ENCODE results near the gene SLC37A1. TPM values are rescaled to one million over a fixed set of nuclear protein-coding genes. Genes with fewer than 3 reads are reported as not detected.

SLC37A1 gene
- total and polyA plus RNA-seq, 2 of the 13 experiments (the other 11 are each of a cell fraction or from before 2014, with no cell fraction given) = 0.22 to 0.40 TPM

- TF ChIP-seq ZNF776 (CRISPR knock-in tag; IDR thresholded peaks at IDR 0.05) (no peak), SAFB2 (CRISPR knock-in tag; IDR thresholded peaks at IDR 0.05; ENCODE audit: borderline replicate concordance, low read depth) (no peak), ETV6 (CRISPR knock-in tag; conservative IDR thresholded peaks at IDR 0.05) (no peak), HHEX (CRISPR knock-in tag; IDR thresholded peaks at IDR 0.05) (no peak), POGK (CRISPR knock-in tag; conservative IDR thresholded peaks at IDR 0.05) (no peak), MIER2 (CRISPR knock-in tag; IDR thresholded peaks at IDR 0.05) (no peak), THRA (CRISPR knock-in tag; IDR thresholded peaks at IDR 0.05; ENCODE audit: borderline replicate concordance) (no peak)
Measured at GRCh38 chr21:42518626-42519025, 5.0 kb downstream of the SLC37A1 start (continued).

DNA sequence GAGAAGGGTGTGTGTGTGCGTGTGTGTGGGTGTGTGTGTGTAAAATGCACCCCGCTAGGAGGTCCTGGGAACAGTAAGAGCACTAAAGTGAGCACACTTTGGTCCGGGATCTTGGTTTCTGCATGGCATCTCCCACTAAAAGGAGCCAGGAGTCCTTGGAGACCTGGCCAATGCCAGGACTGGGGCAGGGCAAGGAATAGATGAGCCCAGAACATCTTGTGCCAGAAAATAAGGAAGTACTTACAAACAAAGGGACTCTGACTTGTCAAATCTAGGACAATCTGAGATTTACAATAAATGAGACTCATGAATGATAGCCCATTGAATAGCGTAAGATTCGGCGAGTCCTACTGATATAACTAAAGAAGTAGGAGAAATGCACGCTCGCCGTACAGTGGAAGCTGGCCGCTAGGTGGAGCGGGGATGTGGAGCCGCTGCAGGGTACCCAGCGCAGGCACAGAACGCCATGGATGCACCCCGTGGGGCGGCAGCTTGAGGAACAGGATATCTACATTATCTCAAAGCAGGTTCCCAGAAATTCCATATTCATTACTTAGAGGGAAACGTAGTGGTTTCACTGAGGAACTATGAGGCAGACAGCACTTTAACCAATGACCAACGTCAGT is 7.1 kb downstream of the SLC37A1 start:
- Histone ChIP-seq H3K9ac (ENCODE audit: insufficient read depth, low read depth, low read length) (no peak overlapping the region), H3K27ac (ENCODE audit: extremely low read length, insufficient read depth, low read length) (no peak overlapping the region), H3K4me2 (ENCODE audit: low read depth, low read length) (no peak overlapping the region), H3K4me1 (ENCODE audit: insufficient read depth, low read length) (peaks cover 19% of the 10 kb centered on the region), H3K4me3 (replicated peaks in 1 of 3; ENCODE audit: insufficient read depth in 1 of 3, low read depth in 2 of 3, low read length in 3 of 3) (no peak overlapping the region), H3K79me2 (ENCODE audit: insufficient read depth, low read length) (no peaks in the 10 kb centered on the region), H3K9me3 (ENCODE audit: low read length) (no peaks in the 10 kb centered on the region), H4K20me1 (ENCODE audit: insufficient read depth, low read length) (no peaks in the 10 kb centered on the region), H2AFZ (ENCODE audit: low read length) (no peak overlapping the region), H3K36me3 (replicated peaks in 1 of 2; ENCODE audit: control insufficient read depth in 1 of 2, insufficient read depth in 2 of 2, low read length in 2 of 2) (no peaks in the 10 kb centered on the region), H3K27me3 (ENCODE audit: control insufficient read depth in 1 of 2, insufficient read depth in 2 of 2, low read length in 2 of 2) (peaks cover 2 to 16% of the 10 kb centered on the region in 2 experiments; a peak in 2 of 5 replicates)
- in situ Hi-C loops (cut with HindIII; ENCODE audit: extremely low pct_ligation_motif_present, low pct_unique_long_range_greater_than_20kb) = no loop called here
- no TSS peak for BruUV-seq (replicated peaks)
- peak; percentile 73 for ATAC-seq
- ChIA-PET POLR2A (no interaction called here), CTCF (ENCODE audit: low intra/inter-chr PET ratio, low total read pairs) (no interaction called here)
- DNase-seq (ENCODE audit: low spot score) = no peak
- intact Hi-C loops (cut with micrococcal nuclease; ENCODE audit: unreplicated experiment) = no loop called here
- 68% methylated on average over 17 of the region's 18 CpGs for WGBS (ENCODE audit: low lambda C conversion rate)
- no peak for FAIRE-seq
- peak; percentile 37 for TF ChIP-seq STAG1 (CRISPR knock-in tag; IDR thresholded peaks at IDR 0.05)
- TF ChIP-seq, protein P1, sequence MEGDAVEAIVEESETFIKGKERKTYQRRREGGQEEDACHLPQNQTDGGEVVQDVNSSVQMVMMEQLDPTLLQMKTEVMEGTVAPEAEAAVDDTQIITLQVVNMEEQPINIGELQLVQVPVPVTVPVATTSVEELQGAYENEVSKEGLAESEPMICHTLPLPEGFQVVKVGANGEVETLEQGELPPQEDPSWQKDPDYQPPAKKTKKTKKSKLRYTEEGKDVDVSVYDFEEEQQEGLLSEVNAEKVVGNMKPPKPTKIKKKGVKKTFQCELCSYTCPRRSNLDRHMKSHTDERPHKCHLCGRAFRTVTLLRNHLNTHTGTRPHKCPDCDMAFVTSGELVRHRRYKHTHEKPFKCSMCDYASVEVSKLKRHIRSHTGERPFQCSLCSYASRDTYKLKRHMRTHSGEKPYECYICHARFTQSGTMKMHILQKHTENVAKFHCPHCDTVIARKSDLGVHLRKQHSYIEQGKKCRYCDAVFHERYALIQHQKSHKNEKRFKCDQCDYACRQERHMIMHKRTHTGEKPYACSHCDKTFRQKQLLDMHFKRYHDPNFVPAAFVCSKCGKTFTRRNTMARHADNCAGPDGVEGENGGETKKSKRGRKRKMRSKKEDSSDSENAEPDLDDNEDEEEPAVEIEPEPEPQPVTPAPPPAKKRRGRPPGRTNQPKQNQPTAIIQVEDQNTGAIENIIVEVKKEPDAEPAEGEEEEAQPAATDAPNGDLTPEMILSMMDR (CRISPR knock-in tag; IDR thresholded peaks at IDR 0.05) = peak; percentile 31

All from HepG2 (cell line).